Measurements from ENCODE around the gene SLC35B2. TPM values are rescaled to one million over a fixed set of nuclear protein-coding genes. Genes with fewer than 3 reads are reported as not detected.

The SLC35B2 gene
- total RNA-seq, 2 donors from 2014 or later: 42.7 to 52.2 TPM

DNA sequence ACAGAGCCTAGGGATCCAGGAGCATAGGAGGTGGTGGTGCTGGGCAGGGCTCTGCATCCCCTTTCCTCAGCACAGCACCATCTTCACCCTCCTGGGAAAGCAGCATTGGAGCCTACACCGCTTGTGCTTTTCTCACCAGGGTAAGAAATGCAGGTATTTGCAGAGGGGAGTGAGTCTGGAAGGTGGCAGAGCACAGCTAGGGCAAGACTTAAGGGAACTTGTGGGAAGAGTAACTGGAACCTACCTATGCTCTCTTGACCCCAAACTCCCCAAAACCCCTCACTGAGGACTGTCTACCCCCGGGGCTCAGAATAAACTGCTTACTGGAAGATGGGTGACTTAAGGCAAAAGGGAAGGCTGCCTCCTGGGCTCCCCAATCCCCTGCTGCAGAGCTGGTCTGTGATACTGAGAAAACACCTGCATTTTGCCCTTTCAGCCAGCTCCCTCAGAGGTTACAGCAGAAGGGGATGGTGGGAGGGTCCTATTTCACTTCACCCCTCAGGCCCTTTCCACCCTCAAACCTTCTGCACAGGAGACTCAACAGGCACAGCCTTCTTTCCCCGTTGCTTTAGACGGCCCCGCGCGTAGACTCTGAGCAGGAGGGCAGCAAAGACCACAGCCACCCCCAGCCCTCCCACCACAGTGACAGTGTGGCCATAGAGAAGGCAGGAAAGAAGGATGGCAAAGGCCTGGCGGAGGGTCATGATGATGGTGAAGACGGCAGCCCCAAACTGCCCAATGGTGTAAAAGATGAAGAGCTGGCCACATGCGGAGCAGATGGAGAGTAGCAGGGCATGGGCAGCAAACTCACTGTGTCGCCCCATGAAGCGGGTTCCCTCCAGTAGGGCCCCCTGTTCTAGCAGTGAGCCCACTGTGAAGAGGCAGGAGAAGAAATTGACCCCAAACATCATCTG lies 2.9 kb downstream of the SLC35B2 start:
- Histone ChIP-seq H3K36me3 (peaks cover 32% of the 10 kb centered on the region), H3K9ac (ENCODE audit: low read depth in 2 of 2, low read length in 2 of 2) (no peak overlapping the region), H3K9me3 (no peaks in the 10 kb centered on the region), H3K27ac (no peak overlapping the region), H3K4me3 (no peak overlapping the region), H3K4me1 (peaks cover 8% of the 10 kb centered on the region), H3K27me3 (no peaks in the 10 kb centered on the region)
- DNase-seq: no peak
- intact Hi-C loops (cut with DNase I): no loop called here
- TF ChIP-seq, protein P1, sequence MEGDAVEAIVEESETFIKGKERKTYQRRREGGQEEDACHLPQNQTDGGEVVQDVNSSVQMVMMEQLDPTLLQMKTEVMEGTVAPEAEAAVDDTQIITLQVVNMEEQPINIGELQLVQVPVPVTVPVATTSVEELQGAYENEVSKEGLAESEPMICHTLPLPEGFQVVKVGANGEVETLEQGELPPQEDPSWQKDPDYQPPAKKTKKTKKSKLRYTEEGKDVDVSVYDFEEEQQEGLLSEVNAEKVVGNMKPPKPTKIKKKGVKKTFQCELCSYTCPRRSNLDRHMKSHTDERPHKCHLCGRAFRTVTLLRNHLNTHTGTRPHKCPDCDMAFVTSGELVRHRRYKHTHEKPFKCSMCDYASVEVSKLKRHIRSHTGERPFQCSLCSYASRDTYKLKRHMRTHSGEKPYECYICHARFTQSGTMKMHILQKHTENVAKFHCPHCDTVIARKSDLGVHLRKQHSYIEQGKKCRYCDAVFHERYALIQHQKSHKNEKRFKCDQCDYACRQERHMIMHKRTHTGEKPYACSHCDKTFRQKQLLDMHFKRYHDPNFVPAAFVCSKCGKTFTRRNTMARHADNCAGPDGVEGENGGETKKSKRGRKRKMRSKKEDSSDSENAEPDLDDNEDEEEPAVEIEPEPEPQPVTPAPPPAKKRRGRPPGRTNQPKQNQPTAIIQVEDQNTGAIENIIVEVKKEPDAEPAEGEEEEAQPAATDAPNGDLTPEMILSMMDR (IDR thresholded peaks at IDR 0.05): no peak

DNA sequence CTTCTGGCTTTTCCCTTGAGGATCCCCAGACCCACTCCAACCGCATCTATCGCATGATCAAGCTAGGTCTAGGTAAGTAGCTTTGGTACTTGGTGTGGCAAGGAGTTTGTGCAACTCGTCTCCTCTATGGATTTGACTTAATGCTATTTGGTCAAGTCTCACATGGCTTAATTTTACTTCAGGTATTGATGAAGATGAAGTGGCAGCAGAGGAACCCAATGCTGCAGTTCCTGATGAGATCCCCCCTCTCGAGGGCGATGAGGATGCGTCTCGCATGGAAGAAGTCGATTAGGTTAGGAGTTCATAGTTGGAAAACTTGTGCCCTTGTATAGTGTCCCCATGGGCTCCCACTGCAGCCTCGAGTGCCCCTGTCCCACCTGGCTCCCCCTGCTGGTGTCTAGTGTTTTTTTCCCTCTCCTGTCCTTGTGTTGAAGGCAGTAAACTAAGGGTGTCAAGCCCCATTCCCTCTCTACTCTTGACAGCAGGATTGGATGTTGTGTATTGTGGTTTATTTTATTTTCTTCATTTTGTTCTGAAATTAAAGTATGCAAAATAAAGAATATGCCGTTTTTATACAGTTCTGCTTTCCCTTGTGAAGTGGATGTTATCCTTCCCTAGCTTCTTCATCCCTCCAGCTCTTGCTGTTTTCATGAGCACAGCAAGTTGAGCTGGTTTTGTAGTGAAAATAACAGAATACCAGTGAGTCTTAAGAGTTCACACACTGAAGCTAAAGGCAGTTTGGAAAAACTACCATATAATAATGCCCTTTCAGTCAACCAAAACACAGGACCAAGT lies 3.8 kb downstream of the SLC35B2 start:
- DNase-seq: peak; percentile 77
- intact Hi-C loops (cut with DNase I): no loop called here
- Histone ChIP-seq H3K36me3 (peaks cover 32% of the 10 kb centered on the region), H3K4me3 (no peak overlapping the region), H3K4me1 (peaks cover 10% of the 10 kb centered on the region), H3K27ac (no peak overlapping the region), H3K9me3 (no peaks in the 10 kb centered on the region), H3K9ac (ENCODE audit: low read depth in 2 of 2, low read length in 2 of 2) (no peak overlapping the region), H3K27me3 (no peaks in the 10 kb centered on the region)
- TF ChIP-seq, protein P1 (IDR thresholded peaks at IDR 0.05): peak; percentile 32

DNA sequence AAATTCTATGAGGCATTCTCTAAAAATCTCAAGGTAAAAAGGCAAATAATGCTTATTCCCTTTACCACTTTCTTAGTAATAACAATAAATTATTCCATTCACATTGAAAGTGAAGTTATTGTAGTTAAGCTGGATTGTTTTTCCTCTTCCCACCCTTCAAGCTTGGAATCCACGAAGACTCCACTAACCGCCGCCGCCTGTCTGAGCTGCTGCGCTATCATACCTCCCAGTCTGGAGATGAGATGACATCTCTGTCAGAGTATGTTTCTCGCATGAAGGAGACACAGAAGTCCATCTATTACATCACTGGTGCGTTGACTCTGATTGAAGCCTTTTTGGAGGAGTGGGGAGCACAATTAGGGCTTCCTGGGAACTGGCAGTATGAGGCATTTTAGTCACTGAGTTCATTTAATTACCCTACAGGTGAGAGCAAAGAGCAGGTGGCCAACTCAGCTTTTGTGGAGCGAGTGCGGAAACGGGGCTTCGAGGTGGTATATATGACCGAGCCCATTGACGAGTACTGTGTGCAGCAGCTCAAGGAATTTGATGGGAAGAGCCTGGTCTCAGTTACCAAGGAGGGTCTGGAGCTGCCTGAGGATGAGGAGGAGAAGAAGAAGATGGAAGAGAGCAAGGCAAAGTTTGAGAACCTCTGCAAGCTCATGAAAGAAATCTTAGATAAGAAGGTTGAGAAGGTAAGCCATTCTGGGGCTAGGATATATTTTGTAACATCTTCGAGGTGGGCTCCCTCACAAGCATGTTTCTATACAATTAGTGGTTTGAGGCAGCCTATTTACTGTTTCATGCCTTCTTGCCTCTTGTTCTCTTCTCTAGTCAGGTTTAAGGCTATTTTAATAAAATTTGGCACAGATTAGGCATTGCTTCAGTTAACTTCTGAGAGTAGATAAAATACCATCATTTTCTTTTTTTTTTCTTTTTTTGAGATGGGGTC lies 5.5 kb downstream of the SLC35B2 start:
- Histone ChIP-seq H3K27ac (no peak overlapping the region), H3K4me1 (peaks cover 12% of the 10 kb centered on the region), H3K9me3 (no peaks in the 10 kb centered on the region), H3K4me3 (no peak overlapping the region), H3K9ac (ENCODE audit: low read depth in 2 of 2, low read length in 2 of 2) (no peak overlapping the region), H3K36me3 (peaks cover 32% of the 10 kb centered on the region), H3K27me3 (no peaks in the 10 kb centered on the region)
- intact Hi-C loops (cut with DNase I): no loop called here
- TF ChIP-seq, protein P1 (IDR thresholded peaks at IDR 0.05): no peak
- DNase-seq: no peak

DNA sequence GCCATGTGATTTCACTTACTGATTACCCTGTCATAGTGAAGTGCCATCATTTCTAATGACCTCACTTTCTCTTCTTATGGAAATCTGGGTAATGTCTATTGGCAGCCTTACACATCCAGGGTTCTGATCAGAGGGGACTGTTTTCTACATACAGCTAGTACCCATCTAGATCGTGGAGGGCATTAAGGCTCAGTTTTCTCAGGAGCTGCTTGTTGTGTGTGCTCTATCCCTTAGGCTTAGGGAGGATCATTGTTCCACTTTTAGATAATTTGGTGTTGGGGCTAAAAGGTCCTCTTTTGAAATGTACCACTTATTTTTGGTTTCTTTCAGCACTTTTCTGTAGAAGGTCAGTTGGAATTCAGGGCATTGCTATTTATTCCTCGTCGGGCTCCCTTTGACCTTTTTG lies 6.6 kb downstream of the SLC35B2 start:
- no peak overlapping the region for H3K27ac ChIP-seq
- TF ChIP-seq, protein P1 (IDR thresholded peaks at IDR 0.05): no peak
- no peaks in the 10 kb centered on the region for H3K27me3 ChIP-seq
- H3K4me1 ChIP-seq: peaks cover 4% of the 10 kb centered on the region
- H3K9me3 ChIP-seq: no peaks in the 10 kb centered on the region
- no peak overlapping the region for H3K4me3 ChIP-seq
- H3K36me3 ChIP-seq: peaks cover 32% of the 10 kb centered on the region
- intact Hi-C loops (cut with DNase I): no loop called here
- no peak for DNase-seq
- no peak overlapping the region for H3K9ac ChIP-seq (ENCODE audit: low read depth in 2 of 2, low read length in 2 of 2)

Measured in colonic mucosa (tissue), 4 donors.